Gastrocnemius medialis (tissue), 4 donors: ENCODE measurements around the gene CPSF2.

ENCODE experiments used
- CTCF ChIP-seq, 5 experiments: fragments of 450-650 bp in 3 of 5; fragments of 200-600 bp in 2 of 5; sonication (generic) in 2 of 5; IDR thresholded peaks in 4 of 5; conservative IDR thresholded peaks in 1 of 5; 1 replicate in 4 of 5; 2 replicates in 1 of 5; pipeline ENCODE4 v1.5.1; 2016 to 2019; ENCODE audit warnings: antibody characterized with exemption in 5 of 5, mild to moderate bottlenecking in 3 of 5, moderate library complexity in 3 of 5
- POLR2A ChIP-seq, 2 donors: fragments of 450-650 bp; IDR thresholded peaks; one replicate each; pipeline ENCODE4 v1.6.1; 2017; ENCODE audit warnings: antibody characterized with exemption in 2 of 2, mild to moderate bottlenecking in 2 of 2, moderate library complexity in 2 of 2

- TF ChIP-seq CTCF (IDR thresholded peaks at IDR 0.05 in 4 of 5, conservative IDR thresholded peaks at IDR 0.05 in 1 of 5) (peak; percentile 51 to 86 (median 70)), POLR2A (IDR thresholded peaks at IDR 0.05) (peak; percentile 48 to 71)
Measured at GRCh38 chr14:92106143-92106926, 15.4 kb upstream of the CPSF2 start, which contains the start of gene ATXN3.
